Measurements from ENCODE around the gene LANCL3.
A peak's percentile ranks its signal among the peaks of the same experiment; 100 is the strongest.

Gene LANCL3

DNA sequence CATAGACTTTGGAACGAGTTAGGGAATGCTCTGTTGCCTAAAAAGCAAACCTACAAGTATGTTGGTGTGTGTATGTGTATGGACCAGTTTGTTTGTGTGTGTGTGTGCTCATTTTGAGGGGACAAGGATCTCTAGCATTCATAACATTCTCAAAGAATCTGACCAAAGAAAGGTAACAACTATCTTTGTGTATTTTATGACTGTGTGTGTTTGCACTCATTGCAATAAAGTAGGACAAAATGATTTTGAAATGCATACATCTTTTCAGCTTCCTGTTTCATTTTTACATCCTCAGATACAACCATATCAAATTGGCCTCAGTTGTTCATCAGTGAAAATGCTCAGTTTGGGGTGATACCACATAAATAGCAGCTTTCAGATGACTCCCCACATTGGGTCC is 105.8 kb downstream of the LANCL3 start:
- Histone ChIP-seq H3K27me3 (replicated peaks in 2 of 5; ENCODE audit: control insufficient read depth in 4 of 5, insufficient read depth in 5 of 5, low read length in 4 of 5) (peaks cover 0 to 2% (median 0%) of the 10 kb centered on the region in 5 experiments), H3K36me3 (ENCODE audit: control insufficient read depth in 4 of 4, insufficient read depth in 4 of 4, low read length in 3 of 4) (no peaks in the 10 kb centered on the region), H3K4me3 (ENCODE audit: control insufficient read depth in 1 of 7, extremely low read depth in 1 of 7, insufficient read depth in 4 of 7, low read depth in 2 of 7, low read length in 6 of 7) (no peak overlapping the region), H3K4me1 (ENCODE audit: control extremely low read depth in 1 of 4, control insufficient read depth in 4 of 4, insufficient read depth in 4 of 4, low read length in 3 of 4) (no peaks in the 10 kb centered on the region), H3K9me3 (ENCODE audit: control extremely low read depth in 1 of 5, control insufficient read depth in 4 of 5, insufficient read depth in 2 of 5, low read depth in 1 of 5, low read length in 4 of 5) (no peaks in the 10 kb centered on the region), H3K27ac (ENCODE audit: insufficient read depth in 1 of 2, low read depth in 1 of 2, low read length in 2 of 2, poor library complexity in 1 of 2, severe bottlenecking in 2 of 2) (no peak overlapping the region)
- ChIA-PET CTCF (no interaction called here), POLR2A (no interaction called here)
- DNase-seq, result no peak
- no CpG with 5 or more reads among the region's 1 CpG for WGBS (ENCODE audit: insufficient coverage)

DNA sequence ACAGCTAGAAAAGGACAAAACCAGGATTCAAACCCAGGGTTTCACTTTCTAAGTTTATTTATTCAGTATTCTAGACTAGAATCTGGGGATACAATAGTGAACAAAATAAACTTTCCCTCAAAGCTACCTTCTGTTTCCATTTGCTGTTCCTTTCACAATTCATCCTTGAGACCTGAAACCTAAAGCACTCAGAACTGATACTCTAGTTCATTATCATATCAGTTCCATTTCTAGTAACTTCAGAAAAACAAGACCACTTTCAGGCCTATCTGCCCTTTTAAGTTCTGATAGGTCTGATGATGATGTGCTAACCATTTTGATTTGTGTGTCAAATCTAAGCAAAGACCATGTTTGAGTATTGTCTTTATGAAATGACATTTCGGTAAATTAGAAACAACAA is 106.3 kb downstream of the LANCL3 start:
- WGBS (ENCODE audit: insufficient coverage), result 100% methylated on average over 1 of the region's 1 CpG
- H3K4me1 ChIP-seq (ENCODE audit: control extremely low read depth in 1 of 4, control insufficient read depth in 4 of 4, insufficient read depth in 4 of 4, low read length in 3 of 4), result no peaks in the 10 kb centered on the region
- H3K4me3 ChIP-seq (ENCODE audit: control insufficient read depth in 1 of 7, extremely low read depth in 1 of 7, insufficient read depth in 4 of 7, low read depth in 2 of 7, low read length in 6 of 7), result no peak overlapping the region
- ChIA-PET POLR2A (no interaction called here), CTCF (no interaction called here)
- no peaks in the 10 kb centered on the region for H3K9me3 ChIP-seq (ENCODE audit: control extremely low read depth in 1 of 5, control insufficient read depth in 4 of 5, insufficient read depth in 2 of 5, low read depth in 1 of 5, low read length in 4 of 5)
- peaks cover 0 to 2% (median 0%) of the 10 kb centered on the region in 5 experiments for H3K27me3 ChIP-seq (replicated peaks in 2 of 5; ENCODE audit: control insufficient read depth in 4 of 5, insufficient read depth in 5 of 5, low read length in 4 of 5)
- no peaks in the 10 kb centered on the region for H3K36me3 ChIP-seq (ENCODE audit: control insufficient read depth in 4 of 4, insufficient read depth in 4 of 4, low read length in 3 of 4)
- H3K27ac ChIP-seq (ENCODE audit: insufficient read depth in 1 of 2, low read depth in 1 of 2, low read length in 2 of 2, poor library complexity in 1 of 2, severe bottlenecking in 2 of 2), result no peak overlapping the region
- DNase-seq, result no peak

DNA sequence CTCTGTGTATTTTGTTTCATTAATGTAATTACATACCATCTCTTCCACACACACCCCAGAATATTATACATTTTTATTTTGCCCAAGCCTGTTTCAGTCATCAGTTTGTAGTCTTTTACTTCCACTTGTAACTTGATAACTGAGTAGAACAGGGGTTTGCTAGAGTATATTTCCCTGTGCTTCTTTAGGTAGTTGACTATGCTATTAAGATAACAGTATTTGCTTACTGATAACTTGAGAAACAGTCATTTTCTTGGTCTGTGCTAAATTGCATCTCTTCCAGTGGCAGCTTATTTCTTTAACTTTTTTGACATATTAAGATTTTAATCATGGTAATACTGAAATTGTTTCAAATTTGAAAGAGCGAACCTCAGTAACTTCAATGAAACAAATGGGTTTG is 107.1 kb downstream of the LANCL3 start:
- Histone ChIP-seq H3K36me3 (ENCODE audit: control insufficient read depth in 4 of 4, insufficient read depth in 4 of 4, low read length in 3 of 4) (no peaks in the 10 kb centered on the region), H3K27ac (ENCODE audit: insufficient read depth in 1 of 2, low read depth in 1 of 2, low read length in 2 of 2, poor library complexity in 1 of 2, severe bottlenecking in 2 of 2) (no peak overlapping the region), H3K4me1 (ENCODE audit: control extremely low read depth in 1 of 4, control insufficient read depth in 4 of 4, insufficient read depth in 4 of 4, low read length in 3 of 4) (no peaks in the 10 kb centered on the region), H3K4me3 (ENCODE audit: control insufficient read depth in 1 of 7, extremely low read depth in 1 of 7, insufficient read depth in 4 of 7, low read depth in 2 of 7, low read length in 6 of 7) (no peak overlapping the region), H3K27me3 (replicated peaks in 2 of 5; ENCODE audit: control insufficient read depth in 4 of 5, insufficient read depth in 5 of 5, low read length in 4 of 5) (peaks cover 0 to 2% (median 0%) of the 10 kb centered on the region in 5 experiments), H3K9me3 (ENCODE audit: control extremely low read depth in 1 of 5, control insufficient read depth in 4 of 5, insufficient read depth in 2 of 5, low read depth in 1 of 5, low read length in 4 of 5) (no peaks in the 10 kb centered on the region)
- WGBS (ENCODE audit: insufficient coverage), result no CpG with 5 or more reads among the region's 1 CpG
- ChIA-PET CTCF (no interaction called here), POLR2A (no interaction called here)
- DNase-seq, result no peak

GRCh38 chrX:37679230-37679629 is 107.8 kb downstream of the LANCL3 start:
- Histone ChIP-seq H3K36me3 (ENCODE audit: control insufficient read depth in 4 of 4, insufficient read depth in 4 of 4, low read length in 3 of 4) (no peaks in the 10 kb centered on the region), H3K27me3 (replicated peaks in 2 of 5; ENCODE audit: control insufficient read depth in 4 of 5, insufficient read depth in 5 of 5, low read length in 4 of 5) (peaks cover 0 to 2% (median 0%) of the 10 kb centered on the region in 5 experiments), H3K4me3 (ENCODE audit: control insufficient read depth in 1 of 7, extremely low read depth in 1 of 7, insufficient read depth in 4 of 7, low read depth in 2 of 7, low read length in 6 of 7) (no peak overlapping the region), H3K27ac (ENCODE audit: insufficient read depth in 1 of 2, low read depth in 1 of 2, low read length in 2 of 2, poor library complexity in 1 of 2, severe bottlenecking in 2 of 2) (no peak overlapping the region), H3K9me3 (ENCODE audit: control extremely low read depth in 1 of 5, control insufficient read depth in 4 of 5, insufficient read depth in 2 of 5, low read depth in 1 of 5, low read length in 4 of 5) (no peaks in the 10 kb centered on the region), H3K4me1 (ENCODE audit: control extremely low read depth in 1 of 4, control insufficient read depth in 4 of 4, insufficient read depth in 4 of 4, low read length in 3 of 4) (no peaks in the 10 kb centered on the region)
- ChIA-PET POLR2A (no interaction called here), CTCF (no interaction called here)
- 100% methylated on average over 1 of the region's 1 CpG for WGBS (ENCODE audit: insufficient coverage)
- DNase-seq, result no peak

GRCh38 chrX:37679888-37680287 is 108.4 kb downstream of the LANCL3 start:
- CTCF ChIA-PET, result no interaction called here
- H3K9me3 ChIP-seq (ENCODE audit: control extremely low read depth in 1 of 5, control insufficient read depth in 4 of 5, insufficient read depth in 2 of 5, low read depth in 1 of 5, low read length in 4 of 5), result no peaks in the 10 kb centered on the region
- H3K27ac ChIP-seq (ENCODE audit: insufficient read depth in 1 of 2, low read depth in 1 of 2, low read length in 2 of 2, poor library complexity in 1 of 2, severe bottlenecking in 2 of 2), result no peak overlapping the region
- H3K27me3 ChIP-seq (replicated peaks in 2 of 5; ENCODE audit: control insufficient read depth in 4 of 5, insufficient read depth in 5 of 5, low read length in 4 of 5), result peaks cover 0 to 2% (median 0%) of the 10 kb centered on the region in 5 experiments
- H3K4me1 ChIP-seq (ENCODE audit: control extremely low read depth in 1 of 4, control insufficient read depth in 4 of 4, insufficient read depth in 4 of 4, low read length in 3 of 4), result no peaks in the 10 kb centered on the region
- no peak for DNase-seq
- H3K4me3 ChIP-seq (ENCODE audit: control insufficient read depth in 1 of 7, extremely low read depth in 1 of 7, insufficient read depth in 4 of 7, low read depth in 2 of 7, low read length in 6 of 7), result no peak overlapping the region
- no peaks in the 10 kb centered on the region for H3K36me3 ChIP-seq (ENCODE audit: control insufficient read depth in 4 of 4, insufficient read depth in 4 of 4, low read length in 3 of 4)
- 63% methylated on average over 1 of the region's 1 CpG for WGBS (ENCODE audit: insufficient coverage)
- POLR2A ChIA-PET, result no interaction called here

GRCh38 chrX:37684426-37684825 is 113.0 kb downstream of the LANCL3 start:
- Histone ChIP-seq H3K9me3 (ENCODE audit: control extremely low read depth in 1 of 5, control insufficient read depth in 4 of 5, insufficient read depth in 2 of 5, low read depth in 1 of 5, low read length in 4 of 5) (no peaks in the 10 kb centered on the region), H3K27me3 (replicated peaks in 2 of 5; ENCODE audit: control insufficient read depth in 4 of 5, insufficient read depth in 5 of 5, low read length in 4 of 5) (peaks cover 0 to 4% (median 0%) of the 10 kb centered on the region in 5 experiments), H3K4me3 (ENCODE audit: control insufficient read depth in 1 of 7, extremely low read depth in 1 of 7, insufficient read depth in 4 of 7, low read depth in 2 of 7, low read length in 6 of 7) (no peak overlapping the region), H3K36me3 (ENCODE audit: control insufficient read depth in 4 of 4, insufficient read depth in 4 of 4, low read length in 3 of 4) (no peaks in the 10 kb centered on the region), H3K27ac (ENCODE audit: insufficient read depth in 1 of 2, low read depth in 1 of 2, low read length in 2 of 2, poor library complexity in 1 of 2, severe bottlenecking in 2 of 2) (no peak overlapping the region), H3K4me1 (ENCODE audit: control extremely low read depth in 1 of 4, control insufficient read depth in 4 of 4, insufficient read depth in 4 of 4, low read length in 3 of 4) (peaks cover 0 to 4% (median 3%) of the 10 kb centered on the region in 4 experiments)
- ChIA-PET CTCF (no interaction called here), POLR2A (no interaction called here)
- no peak for DNase-seq

DNA sequence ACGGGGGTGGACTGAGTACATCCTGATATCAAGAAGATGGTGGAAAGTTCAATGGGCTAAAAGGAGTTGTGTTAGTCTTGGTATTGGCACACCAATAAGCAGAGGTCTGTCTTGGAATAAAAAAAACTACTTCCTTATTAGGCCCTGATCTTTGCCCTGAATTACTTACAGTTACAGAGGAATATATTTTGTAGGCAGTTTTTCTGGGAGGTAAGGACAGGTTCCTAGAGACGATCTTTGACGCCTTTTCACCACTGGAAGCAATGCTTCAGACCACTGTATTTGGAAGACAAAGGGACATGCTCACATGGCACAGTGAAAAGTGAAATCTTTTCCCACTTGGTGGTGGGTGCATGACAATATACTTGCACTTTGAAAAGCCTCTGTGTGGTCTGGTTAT is 113.5 kb downstream of the LANCL3 start:
- no peak overlapping the region for H3K27ac ChIP-seq (ENCODE audit: insufficient read depth in 1 of 2, low read depth in 1 of 2, low read length in 2 of 2, poor library complexity in 1 of 2, severe bottlenecking in 2 of 2)
- 79% methylated on average over 3 of the region's 3 CpGs for WGBS (ENCODE audit: insufficient coverage)
- no peaks in the 10 kb centered on the region for H3K36me3 ChIP-seq (ENCODE audit: control insufficient read depth in 4 of 4, insufficient read depth in 4 of 4, low read length in 3 of 4)
- DNase-seq, result peak in 1 of 3 donors; percentile 10
- H3K4me1 ChIP-seq (ENCODE audit: control extremely low read depth in 1 of 4, control insufficient read depth in 4 of 4, insufficient read depth in 4 of 4, low read length in 3 of 4), result peaks cover 0 to 4% (median 3%) of the 10 kb centered on the region in 4 experiments
- CTCF ChIA-PET, result no interaction called here
- H3K4me3 ChIP-seq (ENCODE audit: control insufficient read depth in 1 of 7, extremely low read depth in 1 of 7, insufficient read depth in 4 of 7, low read depth in 2 of 7, low read length in 6 of 7), result peak overlapping the region in 3 of 7 experiments; percentile 8 to 59 (median 48)
- H3K27me3 ChIP-seq (replicated peaks in 2 of 5; ENCODE audit: control insufficient read depth in 4 of 5, insufficient read depth in 5 of 5, low read length in 4 of 5), result peaks cover 0 to 4% (median 0%) of the 10 kb centered on the region in 5 experiments
- POLR2A ChIA-PET, result interaction anchor here (0.7 kb wide), 1 partner anchor 541 kb away, joined by 3 read pairs; no protein-coding TSS in a partner anchor
- no peaks in the 10 kb centered on the region for H3K9me3 ChIP-seq (ENCODE audit: control extremely low read depth in 1 of 5, control insufficient read depth in 4 of 5, insufficient read depth in 2 of 5, low read depth in 1 of 5, low read length in 4 of 5)
